ENCODE results near the gene GSKIP. TPM values are rescaled to one million over a fixed set of nuclear protein-coding genes. Genes with fewer than 3 reads are reported as not detected.

Gene GSKIP
- total RNA-seq, 2 experiments from 2014 or later, result 23.5 to 24.8 TPM

GRCh38 chr14:96370528-96370927, 7.2 kb downstream of the GSKIP start:
- POLR2A ChIA-PET, result no interaction called here
- CTCF ChIA-PET, result no interaction called here

GRCh38 chr14:96373538-96373937, 10.2 kb downstream of the GSKIP start:
- POLR2A ChIA-PET, result no interaction called here
- CTCF ChIA-PET, result no interaction called here

GRCh38 chr14:96376093-96376492, 12.8 kb downstream of the GSKIP start:
- CTCF ChIA-PET, result no interaction called here
- POLR2A ChIA-PET, result no interaction called here

GRCh38 chr14:96380735-96381134, 17.4 kb downstream of the GSKIP start:
- POLR2A ChIA-PET, result no interaction called here
- CTCF ChIA-PET, result interaction anchor here (1.0 kb wide), 1 partner anchor 15 kb away, joined by 3 read pairs; no protein-coding TSS in a partner anchor

GRCh38 chr14:96383445-96383844, 20.1 kb downstream of the GSKIP start:
- POLR2A ChIA-PET, result no interaction called here
- CTCF ChIA-PET, result no interaction called here

- ChIA-PET POLR2A (no interaction called here), CTCF (interaction anchor here (1.3 kb wide), 1 partner anchor 15 kb away, joined by 3 read pairs; no protein-coding TSS in a partner anchor)
Measured at GRCh38 chr14:96384053-96384452, 20.7 kb downstream of the GSKIP start.

GRCh38 chr14:96384740-96385139, 21.4 kb downstream of the GSKIP start:
- ChIA-PET POLR2A (no interaction called here), CTCF (interaction anchor here (1.3 kb wide), 1 partner anchor 16 kb away, joined by 3 read pairs; no protein-coding TSS in a partner anchor)

- ChIA-PET POLR2A (no interaction called here), CTCF (no interaction called here)
Measured at GRCh38 chr14:96385385-96385784, 22.1 kb downstream of the GSKIP start.

- ChIA-PET POLR2A (interaction anchor here (1.1 kb wide), 2 partner anchors 9 to 27 kb away, joined by 3 to 4 read pairs; no protein-coding TSS in a partner anchor), CTCF (interaction anchor here (1.5 kb wide), 1 partner anchor 9 kb away, joined by 3 read pairs; no protein-coding TSS in a partner anchor)
Measured at GRCh38 chr14:96390965-96391292, 27.6 kb downstream of the GSKIP start.

- CTCF ChIA-PET, result interaction anchor here (1.5 kb wide), 1 partner anchor 10 kb away, joined by 3 read pairs; no protein-coding TSS in a partner anchor
- POLR2A ChIA-PET, result interaction anchor here (1.1 to 1.5 kb wide), 3 partner anchors 9 to 29 kb away, joined by 3 to 4 read pairs (median 3); partner anchors contain the start of gene ATG2B
Measured at GRCh38 chr14:96391293-96392118, 28.2 kb downstream of the GSKIP start.

- CTCF ChIA-PET, result interaction anchor here (1.1 kb wide), 1 partner anchor 10 kb away, joined by 3 read pairs; no protein-coding TSS in a partner anchor
- POLR2A ChIA-PET, result no interaction called here
Measured at GRCh38 chr14:96393071-96393691, 29.9 kb downstream of the GSKIP start.

GRCh38 chr14:96394047-96394815, 30.9 kb downstream of the GSKIP start:
- ChIA-PET POLR2A (no interaction called here), CTCF (no interaction called here)

- ChIA-PET POLR2A (no interaction called here), CTCF (no interaction called here)
Measured at GRCh38 chr14:96398432-96398831, 35.1 kb downstream of the GSKIP start.

- ChIA-PET POLR2A (no interaction called here), CTCF (no interaction called here)
Measured at GRCh38 chr14:96398921-96399320, 35.6 kb downstream of the GSKIP start.

- CTCF ChIA-PET, result no interaction called here
- POLR2A ChIA-PET, result no interaction called here
Measured at GRCh38 chr14:96399405-96399804, 36.1 kb downstream of the GSKIP start.

- POLR2A ChIA-PET, result no interaction called here
- CTCF ChIA-PET, result interaction anchor here (0.7 kb wide), 1 partner anchor 77 kb away, joined by 3 read pairs; no protein-coding TSS in a partner anchor
Measured at GRCh38 chr14:96400495-96400894, 37.2 kb downstream of the GSKIP start.

- POLR2A ChIA-PET, result no interaction called here
- CTCF ChIA-PET, result interaction anchor here (0.7 to 1.2 kb wide), 2 partner anchors 11 to 41 kb away, joined by 3 read pairs; no protein-coding TSS in a partner anchor
Measured at GRCh38 chr14:96403409-96403808, 40.1 kb downstream of the GSKIP start.

- ChIA-PET POLR2A (no interaction called here), CTCF (no interaction called here)
Measured at GRCh38 chr14:96405677-96406076, 42.4 kb downstream of the GSKIP start.

GRCh38 chr14:96407935-96408570, 44.7 kb downstream of the GSKIP start:
- ChIA-PET CTCF (no interaction called here), POLR2A (no interaction called here)

- ChIA-PET CTCF (no interaction called here), POLR2A (no interaction called here)
Measured at GRCh38 chr14:96408608-96409007, 45.3 kb downstream of the GSKIP start.

All from activated CD8-positive, alpha-beta memory T cell treated with anti-CD3 and anti-CD28 coated beads for 36 hours (primary cell).